ENCODE measurements around the gene CAMTA1.
"Not testable (repeated sequence)": the region's sequence is repeated elsewhere in the genome, so short reads cannot be mapped to it uniquely, and the experiment has no call there.

Gene CAMTA1

DNA sequence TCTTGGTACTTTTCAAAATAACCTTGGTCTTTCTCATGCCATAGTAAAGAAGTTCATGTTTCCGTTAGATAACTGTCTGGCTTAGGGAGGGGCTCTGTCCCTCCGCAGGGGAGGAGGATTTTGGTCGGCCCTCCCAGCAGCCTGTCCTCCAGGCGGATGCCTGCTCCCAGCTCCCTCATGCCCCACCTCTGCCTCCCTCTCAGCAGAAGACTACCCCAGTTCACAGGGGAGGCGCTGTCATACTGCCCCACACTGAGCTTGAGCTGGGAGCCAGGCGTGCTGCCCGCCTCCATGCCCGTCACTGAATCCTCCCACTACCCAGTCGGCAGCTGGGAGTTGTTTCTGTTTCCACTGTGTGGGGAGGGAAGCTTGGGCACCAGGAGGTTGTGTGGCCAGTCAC is 127.3 kb downstream of the CAMTA1 start:
- DNase-seq = no peak

DNA sequence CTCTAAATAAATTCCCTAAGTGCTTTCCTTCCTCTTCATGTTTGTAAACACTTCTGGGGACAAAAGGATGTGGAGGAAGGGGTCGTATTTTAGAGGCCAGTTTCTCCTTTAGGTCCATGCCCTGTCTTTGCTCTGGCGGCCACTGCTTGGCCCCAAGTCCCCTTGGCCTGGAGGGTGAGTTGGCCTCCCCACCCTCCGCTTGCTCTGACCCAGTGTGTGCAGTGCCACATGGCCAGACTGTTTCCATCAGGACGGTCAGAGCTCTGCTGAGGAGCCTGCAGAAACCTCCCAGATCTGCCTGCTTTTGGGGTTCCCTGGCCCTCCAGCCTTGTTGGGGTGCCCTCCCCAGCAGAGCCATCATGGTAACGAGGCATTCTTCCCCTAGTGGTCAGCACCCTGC is 127.8 kb downstream of the CAMTA1 start:
- DNase-seq = no peak

DNA sequence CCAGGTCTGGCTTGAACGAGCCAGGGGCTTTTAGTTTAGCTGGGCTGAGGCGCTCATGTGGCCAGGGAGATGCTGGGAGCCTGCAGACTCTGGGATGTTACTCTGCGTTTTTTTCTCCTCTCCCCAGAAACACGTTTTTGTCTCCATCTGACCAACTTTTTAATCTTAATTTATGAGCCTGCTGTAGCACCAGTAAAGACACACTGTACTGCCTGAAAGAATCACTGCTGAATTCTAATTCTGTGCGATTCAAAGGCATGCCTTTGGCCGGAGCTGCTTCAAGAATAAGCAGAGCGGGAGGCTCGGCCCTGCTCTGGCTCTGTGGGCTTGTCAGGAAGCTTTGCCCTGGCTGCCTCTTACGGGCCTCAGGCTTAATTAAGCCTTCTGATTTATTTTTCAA is 129.5 kb downstream of the CAMTA1 start:
- DNase-seq = no peak

GRCh38 chr1:6915999-6916565 is 130.8 kb downstream of the CAMTA1 start:
- no peak for DNase-seq

- no peak for DNase-seq
Measured at GRCh38 chr1:6917067-6917466, 131.8 kb downstream of the CAMTA1 start.

DNA sequence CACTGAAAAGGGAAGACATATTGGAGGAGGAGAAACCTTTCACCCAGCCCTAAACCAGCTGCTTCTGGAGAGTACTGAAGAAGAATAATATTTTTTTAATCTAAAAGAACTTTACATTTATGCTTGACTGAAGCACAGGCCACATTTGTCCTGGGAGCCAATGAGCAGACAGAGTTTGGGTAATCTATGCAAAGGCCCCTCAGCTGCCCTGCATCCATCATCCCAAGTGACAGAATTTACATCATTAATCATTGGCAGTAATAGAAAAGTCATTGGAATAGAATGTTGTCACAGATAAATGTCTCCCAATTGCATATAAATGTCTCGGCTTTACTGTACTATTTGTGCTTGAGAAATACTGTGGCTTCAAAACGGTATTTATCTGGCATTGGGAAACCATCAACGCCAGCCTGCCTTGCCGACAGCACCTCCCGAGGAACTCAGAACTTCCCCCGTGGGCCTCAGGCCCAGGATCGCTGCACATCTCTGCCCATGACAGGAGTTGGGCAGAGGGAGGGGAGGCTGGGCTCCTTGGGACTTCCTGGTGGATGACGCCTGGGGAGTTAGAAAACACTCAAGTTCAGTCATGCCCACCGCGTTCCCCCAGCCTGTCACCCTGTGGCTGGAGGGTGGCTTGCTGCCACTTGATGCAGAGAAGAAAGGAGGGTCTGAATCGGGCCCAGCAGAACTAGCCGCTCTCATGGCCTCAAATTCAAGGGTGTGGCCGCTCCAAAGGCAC is 133.1 kb downstream of the CAMTA1 start:
- no peak for DNase-seq

DNA sequence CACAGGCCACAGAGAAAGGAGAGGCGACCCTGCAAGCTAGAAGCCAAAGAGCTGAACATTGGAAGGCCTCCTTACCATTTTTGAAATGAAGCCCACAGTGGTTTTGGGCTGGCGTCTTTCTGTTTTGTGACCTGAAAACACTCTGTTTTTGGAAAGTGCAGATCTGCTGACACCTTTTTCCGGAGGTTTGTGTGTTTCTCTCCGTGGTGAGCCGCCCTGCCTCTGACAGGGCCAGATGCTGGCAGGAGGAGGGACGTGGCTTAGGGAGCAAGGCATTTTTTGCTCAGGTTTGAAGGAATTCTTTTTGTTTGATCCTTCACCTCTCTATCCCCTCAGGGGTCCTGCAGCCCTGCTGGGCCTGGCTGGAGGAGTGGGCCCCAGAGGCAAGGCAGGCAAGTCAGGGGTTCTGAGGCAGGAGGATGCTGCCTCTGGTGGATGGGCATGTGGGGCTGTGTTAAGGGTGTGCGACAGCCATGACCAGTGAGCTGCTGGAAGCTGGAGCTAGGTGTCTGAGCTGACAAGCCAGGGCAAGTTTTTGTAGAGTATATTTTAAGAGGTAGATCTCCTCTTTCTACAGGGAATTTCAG is 133.8 kb downstream of the CAMTA1 start:
- DNase-seq = no peak

DNA sequence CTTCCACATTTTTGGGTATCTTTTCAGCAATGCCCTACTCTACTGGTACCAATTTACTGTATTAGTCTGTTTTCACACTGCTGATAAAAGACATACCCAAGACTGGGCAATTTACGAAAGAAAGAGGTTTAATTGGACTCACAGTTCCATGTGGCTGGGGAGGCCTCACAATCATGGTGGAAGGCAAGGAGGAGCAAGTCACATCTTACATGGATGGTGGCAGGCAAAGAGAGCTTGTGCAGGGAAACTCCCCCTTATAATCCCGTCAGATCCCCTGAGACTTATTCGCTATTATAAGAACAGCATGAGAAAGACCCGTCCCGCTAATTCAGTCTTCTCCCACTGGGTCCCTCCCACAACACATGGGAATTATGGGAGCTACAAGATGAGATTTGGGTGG is 136.3 kb downstream of the CAMTA1 start:
- DNase-seq = not testable (repeated sequence)

- peak; percentile 67 for DNase-seq
Measured at GRCh38 chr1:6922096-6922931, 137.1 kb downstream of the CAMTA1 start.

- no peak for DNase-seq
Measured at GRCh38 chr1:6923012-6923411, 137.8 kb downstream of the CAMTA1 start.

GRCh38 chr1:6923416-6923815 is 138.2 kb downstream of the CAMTA1 start:
- DNase-seq = no peak

DNA sequence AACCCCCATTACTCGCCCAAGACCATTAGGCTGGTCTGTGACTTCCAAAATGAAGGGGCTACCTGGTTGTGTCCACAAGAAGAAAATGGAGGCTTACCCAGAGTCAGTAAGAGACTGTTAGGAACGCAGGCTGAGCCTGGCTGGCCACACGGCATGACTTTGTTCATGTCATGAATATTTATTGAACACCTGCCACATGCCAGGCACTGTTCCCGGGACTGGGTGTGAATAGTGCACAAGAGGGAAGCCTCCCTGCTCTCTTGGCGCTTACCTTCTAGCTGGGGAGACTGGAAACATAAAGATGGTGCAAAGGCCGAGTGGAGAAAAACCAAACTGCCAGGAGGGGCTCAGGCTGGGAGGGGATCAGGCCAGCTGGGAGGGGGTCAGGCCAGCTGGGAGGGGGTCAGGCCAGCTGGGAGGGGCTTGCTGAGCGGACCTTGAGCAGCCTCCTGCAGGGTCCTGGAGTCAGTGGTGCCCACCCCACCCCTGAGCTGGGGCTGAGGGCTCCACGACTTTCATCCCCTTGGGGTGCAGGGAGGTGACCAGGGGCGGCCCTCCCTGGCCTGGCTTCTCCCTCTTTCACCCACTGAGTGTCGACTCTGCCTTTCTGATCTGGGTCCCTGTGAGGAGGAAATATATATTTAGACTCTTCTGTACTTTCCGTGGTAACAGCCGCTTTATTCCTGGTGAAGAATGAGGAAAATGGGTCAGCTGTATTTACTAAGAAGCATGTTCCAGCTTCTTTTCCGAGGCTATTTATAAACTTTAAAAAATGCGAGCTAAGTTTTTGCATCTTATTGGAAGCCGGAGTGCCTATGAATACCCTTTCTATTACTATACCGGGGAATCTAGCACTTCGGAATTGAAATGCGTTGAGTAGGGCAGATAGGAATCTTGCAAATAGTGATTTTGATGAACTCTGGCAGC is 139.0 kb downstream of the CAMTA1 start:
- peak; percentile 46 for DNase-seq

DNA sequence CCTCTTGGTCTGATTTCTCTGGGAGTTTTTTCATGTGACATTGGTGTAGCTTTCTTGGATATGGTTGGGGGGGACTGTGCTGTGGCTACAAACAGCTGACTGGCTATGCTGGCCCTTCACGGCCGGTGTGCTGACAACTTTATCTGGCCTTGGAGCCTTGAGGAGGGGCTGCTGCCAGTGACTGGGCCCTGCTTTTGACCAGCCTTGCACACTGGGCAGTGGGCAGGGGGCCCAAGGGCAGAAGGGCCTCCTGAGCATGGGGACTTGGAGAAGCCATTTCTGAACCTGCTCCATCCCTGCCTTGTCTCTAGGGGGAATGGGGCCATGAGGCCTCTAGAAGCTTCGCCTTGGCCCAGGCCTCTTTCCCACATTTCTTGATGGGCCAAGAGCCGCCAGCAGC is 139.6 kb downstream of the CAMTA1 start:
- no peak for DNase-seq

- DNase-seq = no peak
Measured at GRCh38 chr1:6927626-6928025, 142.4 kb downstream of the CAMTA1 start.

GRCh38 chr1:6928106-6928885 is 143.0 kb downstream of the CAMTA1 start:
- no peak for DNase-seq

- DNase-seq = no peak
Measured at GRCh38 chr1:6930732-6931300, 145.6 kb downstream of the CAMTA1 start.

GRCh38 chr1:6935361-6935883 is 150.2 kb downstream of the CAMTA1 start:
- DNase-seq = no peak

- DNase-seq = no peak
Measured at GRCh38 chr1:6935911-6936690, 150.8 kb downstream of the CAMTA1 start.

GRCh38 chr1:6937048-6937447 is 151.8 kb downstream of the CAMTA1 start:
- DNase-seq = no peak

DNA sequence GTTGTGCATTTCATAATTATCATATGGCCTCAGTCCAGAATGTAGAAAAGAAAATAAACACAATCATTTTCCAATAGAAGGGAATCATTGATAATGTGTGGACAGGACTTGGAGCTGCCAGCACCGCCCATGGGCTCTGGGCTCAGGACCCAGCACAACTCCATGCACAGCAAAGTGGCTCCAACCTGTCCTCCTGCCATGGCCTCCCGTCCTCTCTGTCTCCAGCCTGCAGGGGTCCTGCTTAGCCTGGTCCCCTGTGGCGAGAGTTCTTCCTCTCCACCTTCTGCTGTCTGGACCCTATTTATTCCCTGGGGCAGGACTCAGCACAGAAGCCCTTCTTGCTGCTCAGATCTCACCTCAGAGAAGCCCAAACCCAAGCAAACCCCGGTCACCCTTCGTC is 154.1 kb downstream of the CAMTA1 start:
- no peak for DNase-seq

Data from NCI-H345 (cell line).